Stomach (tissue), 9 donors: ENCODE results near the gene ZMYND10. TPM values are rescaled to one million over a fixed set of nuclear protein-coding genes. Genes with fewer than 3 reads are reported as not detected.

Source experiments
- DNase-seq, 2 donors: peaks; one replicate each; pipeline versions ENCODE4 v3.0.0 to v3.0.0-alpha.2; 2013 to 2019
- H3K27ac ChIP-seq, 5 donors: fragments of 200-600 bp in 4 of 5; sonication (generic) in 4 of 5; one replicate each; pipeline ENCODE4 v1.5.1; 2013 to 2019; ENCODE audit warnings: mild to moderate bottlenecking in 1 of 5, moderate library complexity in 1 of 5
- H3K27me3 ChIP-seq, 3 donors: fragments of 200-600 bp; sonication (generic); one replicate each; pipeline ENCODE4 v1.5.1; 2017 to 2019; ENCODE audit warnings: mixed run types in 1 of 3
- H3K36me3 ChIP-seq, 4 donors: fragments of 200-600 bp; sonication (generic); 1 replicate in 3 of 4; 2 replicates in 1 of 4; pipeline ENCODE4 v1.5.1; 2016 to 2019
- H3K4me1 ChIP-seq, 4 donors: fragments of 200-600 bp; sonication (generic); one replicate each; pipeline ENCODE4 v1.5.1; 2016 to 2019
- H3K4me3 ChIP-seq, 4 donors: fragments of 200-600 bp; sonication (generic) in 3 of 4; one replicate each; pipeline ENCODE4 v1.5.1; 2016 to 2019; ENCODE audit warnings: mild to moderate bottlenecking in 1 of 4
- H3K9me3 ChIP-seq, 4 donors: fragments of 200-600 bp; sonication (generic); one replicate each; pipeline ENCODE4 v1.5.1; 2016 to 2019
- CTCF ChIP-seq, 7 experiments: fragments of 450-650 bp in 4 of 7; fragments of 200-600 bp in 3 of 7; sonication (generic) in 3 of 7; IDR thresholded peaks; one replicate each; pipeline ENCODE4 v1.5.1; 2016 to 2019; ENCODE audit warnings: antibody characterized with exemption in 7 of 7, control low read depth in 2 of 7, mild to moderate bottlenecking in 1 of 7
- EP300 ChIP-seq: sonication (generic); formaldehyde crosslinking; IDR thresholded peaks from one replicate; pipeline ENCODE4 v1.6.1; 2017; ENCODE audit warnings: antibody characterized with exemption
- POLR2A ChIP-seq, 4 donors: fragments of 450-650 bp; IDR thresholded peaks; one replicate each; pipeline ENCODE4 v1.6.1; 2016; ENCODE audit warnings: antibody characterized with exemption in 4 of 4, control low read depth in 2 of 4, mild to moderate bottlenecking in 1 of 4, moderate library complexity in 1 of 4
- POLR2AphosphoS5 ChIP-seq, 3 donors: sonication (generic); formaldehyde crosslinking; IDR thresholded peaks; one replicate each; pipeline ENCODE4 v1.6.1; 2016; ENCODE audit warnings: antibody characterized with exemption in 3 of 3
- WGBS, 5 donors: extraction: QIAGEN DNeasy Blood & Tissue Kit in 3 of 5; methylation state at CpG; one replicate each; pipeline versions ENCODE4 v1.1.5 to v1.1.7; 2013 to 2018; 5-methylcytosine and 5-hydroxymethylcytosine counted together
- intact Hi-C: fragments of 100-400 bp; cut with DNase I; formaldehyde crosslinking; loops from one replicate; pipeline ENCODE4 v1.15.1; 2023; ENCODE audit warnings: low total_unique reads
- polyA plus RNA-seq, 3 donors: library from polyadenylated mRNA; stranded (reverse); fragments of 200-250 nt; gene quantifications; one replicate each; pipeline ENCODE4 v1.2.3, GENCODE V29; 2013
- total RNA-seq, 5 donors: library from RNA; depleted of rRNA; stranded (reverse); fragments of >200 nt; gene quantifications; one replicate each; pipeline versions ENCODE4 v1.1.0 to v1.2.3, GENCODE V29; 2014 to 2016
- donor health status: healthy with polysubstance abuse.
- donor health status: Bipolar disorder and iron deficiency.
- donor health status: healthy.

Gene ZMYND10
- total and polyA plus RNA-seq, 8 donors: 0.87 to 61.4 (median 0.92) TPM; not detected in 1

GRCh38 chr3:50325113-50325480 is 20.4 kb downstream of the ZMYND10 start:
- H3K9me3 ChIP-seq: no peaks in the 10 kb centered on the region
- intact Hi-C loops: no loop called here
- DNase-seq: no peak
- peaks cover 35 to 81% (median 66%) of the 10 kb centered on the region in 4 donors for H3K4me1 ChIP-seq
- no peaks in the 10 kb centered on the region for H3K27me3 ChIP-seq
- 67 to 92% (median 78%) methylated on average over 1 to 2 of the region's 2 CpGs for whole genome bisulfite sequencing, 5 donors
- H3K27ac ChIP-seq: peak overlapping the region in 4 of 5 donors; percentile 94 to 96 (median 96)
- no peak overlapping the region for H3K4me3 ChIP-seq
- TF ChIP-seq EP300 (no peak), POLR2A (IDR thresholded peaks at IDR 0.05) (no peak), CTCF (IDR thresholded peaks at IDR 0.05) (no peak), POLR2AphosphoS5 (IDR thresholded peaks at IDR 0.05) (no peak)
- peaks cover 20 to 32% (median 29%) of the 10 kb centered on the region in 4 donors for H3K36me3 ChIP-seq

- 43 to 47% (median 45%) methylated on average over 4 of the region's 4 CpGs for WGBS, 5 donors
- intact Hi-C loops: no loop called here
- peaks cover 41 to 86% (median 71%) of the 10 kb centered on the region in 4 donors for H3K4me1 ChIP-seq
- peaks cover 14 to 30% (median 25%) of the 10 kb centered on the region in 4 donors for H3K36me3 ChIP-seq
- peak overlapping the region; percentile 33 to 96 (median 95) for H3K27ac ChIP-seq
- H3K4me3 ChIP-seq: no peak overlapping the region
- no peaks in the 10 kb centered on the region for H3K9me3 ChIP-seq
- H3K27me3 ChIP-seq: no peaks in the 10 kb centered on the region
- TF ChIP-seq EP300: no peak
- no peak for TF ChIP-seq POLR2A (IDR thresholded peaks at IDR 0.05)
- peak in 1 of 3 donors; percentile 5 for TF ChIP-seq POLR2AphosphoS5 (IDR thresholded peaks at IDR 0.05)
- TF ChIP-seq CTCF (IDR thresholded peaks at IDR 0.05): peak in 5 of 7 experiments; percentile 80 to 89 (median 83)
- peak; percentile 69 to 87 for DNase-seq
These were observed 21.0 kb downstream of the ZMYND10 start for GRCh38 chr3:50324351-50325112.

GRCh38 chr3:50323614-50324199 is 21.8 kb downstream of the ZMYND10 start:
- Histone ChIP-seq H3K4me3 (no peak overlapping the region), H3K27ac (peak overlapping the region; percentile 91 to 96 (median 95)), H3K36me3 (peaks cover 11 to 33% (median 28%) of the 10 kb centered on the region in 4 donors), H3K4me1 (peaks cover 49 to 88% (median 74%) of the 10 kb centered on the region in 4 donors), H3K27me3 (no peaks in the 10 kb centered on the region), H3K9me3 (no peaks in the 10 kb centered on the region)
- DNase-seq: peak in 1 of 2 donors; percentile 68
- 54 to 67% (median 63%) methylated on average over 3 to 5 of the region's 5 CpGs for WGBS, 5 donors
- intact Hi-C loops: no loop called here
- peak in 2 of 3 donors; percentile 49 to 54 for TF ChIP-seq POLR2AphosphoS5 (IDR thresholded peaks at IDR 0.05)
- peak in 1 of 7 experiments; percentile 11 for TF ChIP-seq CTCF (IDR thresholded peaks at IDR 0.05)
- no peak for TF ChIP-seq EP300
- TF ChIP-seq POLR2A (IDR thresholded peaks at IDR 0.05): no peak

- Histone ChIP-seq H3K36me3 (peaks cover 14 to 38% (median 32%) of the 10 kb centered on the region in 4 donors), H3K4me3 (no peak overlapping the region), H3K4me1 (peaks cover 55 to 88% (median 75%) of the 10 kb centered on the region in 4 donors), H3K27me3 (no peaks in the 10 kb centered on the region), H3K9me3 (no peaks in the 10 kb centered on the region), H3K27ac (peak overlapping the region; percentile 91 to 96 (median 95))
- no peak for TF ChIP-seq POLR2A (IDR thresholded peaks at IDR 0.05)
- no peak for TF ChIP-seq POLR2AphosphoS5 (IDR thresholded peaks at IDR 0.05)
- no peak for TF ChIP-seq CTCF (IDR thresholded peaks at IDR 0.05)
- TF ChIP-seq EP300: no peak
- 28 to 49% (median 35%) methylated on average over 4 of the region's 4 CpGs for WGBS, 5 donors
- intact Hi-C loops: no loop called here
- peak in 1 of 2 donors; percentile 75 for DNase-seq
These were observed 22.4 kb downstream of the ZMYND10 start for GRCh38 chr3:50323092-50323600.
